Endothelial cell of umbilical vein (primary cell): ENCODE results near the gene MAP3K4. TPM values are rescaled to one million over a fixed set of nuclear protein-coding genes. Genes with fewer than 3 reads are reported as not detected.

Source experiments
- BruUV-seq: library from RNA; stranded (reverse); fragments of 400-500 nt; replicated peaks from 2 replicates; lab custom pipeline; 2021; lab: Mats Ljungman, UMichigan
- CTCF ChIA-PET: fragments of 300-600, 350-600 bp; sonication (Branson Sonifier 250); formaldehyde crosslinking; loops from one replicate; lab custom pipeline; 2021; ENCODE audit warnings: antibody characterized with exemption, inconsistent platforms; lab: Charles Lee
- POLR2A ChIA-PET: fragments of 300-600, 350-600 bp; sonication (Branson Sonifier 250); formaldehyde crosslinking; loops from one replicate; lab custom pipeline; 2021; ENCODE audit warnings: antibody characterized with exemption, inconsistent platforms; lab: Charles Lee
- DNase-seq: peaks from one replicate; pipeline ENCODE4 v3.0.0-alpha.2; 2011; ENCODE audit warnings: low read depth, low spot score
- FAIRE-seq: peaks from 2 replicates; lab custom pipeline; 2011; peaks lifted over from hg19 to GRCh38; lab: Jason Lieb, UNC
- H2AFZ ChIP-seq: 2 replicates; pipeline ENCODE4 v1.6.0; 2012; ENCODE audit warnings: low read depth, low read length, control low read depth, inconsistent platforms
- H3K27ac ChIP-seq: 2 replicates; pipeline ENCODE4 v1.5.1; 2011; ENCODE audit warnings: low read depth, mild to moderate bottlenecking, control low read depth, low read length, moderate library complexity; ENCODE audit not compliant: insufficient read depth
- H3K27me3 ChIP-seq, 2 experiments: 2 replicates each; pipeline versions ENCODE4 v1.6.0 to v1.6.1; 2011; ENCODE audit warnings: low read length in 2 of 2, mixed read lengths in 1 of 2; ENCODE audit not compliant: control insufficient read depth in 2 of 2, insufficient read depth in 2 of 2
- H3K36me3 ChIP-seq, 2 experiments: 2 replicates in 1 of 2; 3 replicates in 1 of 2; pipeline ENCODE4 v1.5.1; 2011; ENCODE audit warnings: low read length in 2 of 2, mild to moderate bottlenecking in 1 of 2, moderate library complexity in 1 of 2; ENCODE audit not compliant: control insufficient read depth in 2 of 2, insufficient read depth in 2 of 2; ENCODE audit errors: extremely low read depth in 1 of 2
- H3K4me1 ChIP-seq: 3 replicates; pipeline ENCODE4 v1.5.1; 2011; ENCODE audit warnings: mild to moderate bottlenecking, low read length; ENCODE audit not compliant: control insufficient read depth, insufficient read depth; ENCODE audit errors: extremely low read depth
- H3K4me2 ChIP-seq: 2 replicates; pipeline ENCODE4 v1.6.1; 2011; ENCODE audit warnings: low read length, control low read depth, mixed read lengths; ENCODE audit not compliant: insufficient read depth
- H3K4me3 ChIP-seq, 3 experiments: fragments of 200-600 bp in 1 of 3; sonication (generic), shearing (Covaris generic) in 1 of 3; replicated peaks in 1 of 3; 2 replicates each; pipeline ENCODE4 v1.5.1; 2011 to 2016; ENCODE audit warnings: control low read depth in 3 of 3, low read length in 3 of 3, mild to moderate bottlenecking in 2 of 3, inconsistent platforms in 1 of 3, low read depth in 1 of 3, moderate library complexity in 1 of 3; ENCODE audit not compliant: insufficient read depth in 1 of 3
- H3K79me2 ChIP-seq: 2 replicates; pipeline ENCODE4 v1.6.0; 2012; ENCODE audit warnings: low read length, inconsistent platforms; ENCODE audit not compliant: control insufficient read depth, insufficient read depth
- H3K9ac ChIP-seq: replicated peaks from 2 replicates; pipeline ENCODE3; 2011; ENCODE audit warnings: low read length, control low read depth; ENCODE audit not compliant: insufficient read depth; ENCODE audit errors: extremely low read depth
- H3K9me1 ChIP-seq: replicated peaks from 3 replicates; pipeline ENCODE4 v1.6.0; 2011; ENCODE audit warnings: mild to moderate bottlenecking, low read length; ENCODE audit not compliant: control insufficient read depth, insufficient read depth; ENCODE audit errors: extremely low read depth
- H3K9me3 ChIP-seq: replicated peaks from 2 replicates; pipeline ENCODE4 v1.5.1; 2012; ENCODE audit warnings: low read length, inconsistent platforms; ENCODE audit not compliant: control insufficient read depth, insufficient read depth
- H4K20me1 ChIP-seq: replicated peaks from 2 replicates; pipeline ENCODE3; 2011; ENCODE audit warnings: mild to moderate bottlenecking, low read length; ENCODE audit not compliant: control insufficient read depth, insufficient read depth; ENCODE audit errors: extremely low read depth
- EZH2 ChIP-seq: IDR thresholded peaks from 2 replicates; pipeline ENCODE4 v1.6.1; 2012; ENCODE audit warnings: borderline replicate concordance, low read depth, mild to moderate bottlenecking, moderate library complexity, low read length, inconsistent platforms; ENCODE audit not compliant: severe bottlenecking
- FOS ChIP-seq: IDR thresholded peaks from 2 replicates; pipeline ENCODE4 v1.6.1; 2011; ENCODE audit warnings: mild to moderate bottlenecking, low read length, moderate library complexity, borderline replicate concordance; ENCODE audit not compliant: insufficient read depth
- GATA2 ChIP-seq: IDR thresholded peaks from 2 replicates; pipeline ENCODE4 v1.7.0; 2011; ENCODE audit warnings: low read depth, mild to moderate bottlenecking, moderate library complexity, mixed read lengths, low read length; ENCODE audit not compliant: insufficient read length, insufficient read depth
- JUN ChIP-seq: IDR thresholded peaks from 2 replicates; pipeline ENCODE4 v1.6.1; 2011; ENCODE audit warnings: borderline replicate concordance, low read depth; ENCODE audit not compliant: insufficient read length, insufficient read depth
- MYC ChIP-seq: IDR thresholded peaks from one replicate; pipeline ENCODE4 v1.6.1; 2011; ENCODE audit warnings: mild to moderate bottlenecking, low read depth, low read length
- POLR2A ChIP-seq: IDR thresholded peaks from 2 replicates; pipeline ENCODE4 v1.6.1; 2012; ENCODE audit warnings: low read depth, mild to moderate bottlenecking, control low read depth, low read length
- POLR2AphosphoS5 ChIP-seq: IDR thresholded peaks from 2 replicates; pipeline ENCODE4 v1.6.1; 2012; ENCODE audit warnings: low read depth, mild to moderate bottlenecking, control low read depth, low read length, moderate library complexity; ENCODE audit not compliant: insufficient read depth
- dilution Hi-C: fragments of 300-500 bp; cut with MboI; formaldehyde crosslinking; loops from one replicate; pipeline ENCODE4 v1.15.0; 2019; ENCODE audit warnings: low sequenced_read_pairs; ENCODE audit not compliant: extremely low pct_ligation_motif_present
- intact Hi-C: fragments of 100-400 bp; cut with micrococcal nuclease; formaldehyde crosslinking; loops from one replicate; pipeline ENCODE4 v1.10.0; 2022
- polyA plus RNA-seq, 4 experiments: library from polyadenylated mRNA; depleted of rRNA in 3 of 4; stranded (reverse) in 3 of 4; unstranded in 1 of 4; fragments of >200 nt; gene quantifications; 2 replicates each; pipeline versions ENCODE4 v1.2.1 to v1.2.3, GENCODE V29; 2011 to 2012; ENCODE audit warnings: missing spikeins in 1 of 4
- total RNA-seq: library from RNA; stranded (reverse); gene quantifications from 2 replicates; pipeline ENCODE4 v1.2.3, GENCODE V29; 2021
- TF ChIP-seq, protein P1 (sequence below): IDR thresholded peaks from 2 replicates; pipeline ENCODE4 v1.6.1; 2011; ENCODE audit not compliant: insufficient read depth, insufficient read length
- TF ChIP-seq, protein P2 (sequence below), 2 donors: IDR thresholded peaks; 1 replicate in 1 of 2; 2 replicates in 1 of 2; pipeline ENCODE4 v1.5.1; 2011; ENCODE audit warnings: low read length in 2 of 2, mild to moderate bottlenecking in 2 of 2, moderate library complexity in 2 of 2, control low read depth in 1 of 2, inconsistent platforms in 1 of 2, low read depth in 1 of 2; ENCODE audit not compliant: insufficient read depth in 1 of 2; ENCODE audit errors: extremely low read depth in 1 of 2

The MAP3K4 gene
- total and polyA plus RNA-seq, 2 donors (not counting 3 experiments of a cell fraction or from before 2014, with no cell fraction given): 10.8 to 42.3 TPM

DNA sequence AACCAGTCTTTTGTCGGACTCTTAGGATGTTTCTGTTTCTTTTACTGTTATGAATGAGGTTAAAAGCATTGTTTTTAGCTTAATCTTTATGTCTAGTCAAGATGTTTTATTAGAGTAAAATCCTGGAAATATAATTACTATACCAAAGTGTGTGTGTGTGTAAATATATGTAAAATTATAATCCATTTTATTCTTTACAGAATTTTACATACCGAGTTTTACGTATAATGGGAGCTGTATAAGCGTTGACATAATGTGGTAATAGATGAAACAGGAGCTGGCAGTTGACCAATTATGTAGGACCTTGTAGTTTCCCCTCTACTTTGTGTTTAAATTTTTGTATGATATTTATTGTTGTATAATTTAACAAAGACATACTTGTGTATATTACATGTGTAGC is 16.7 kb downstream of the MAP3K4 start:
- Histone ChIP-seq H3K27ac (no peak overlapping the region), H3K9me3 (no peaks in the 10 kb centered on the region), H3K9me1 (no peaks in the 10 kb centered on the region), H3K9ac (no peak overlapping the region), H3K79me2 (peaks cover 52% of the 10 kb centered on the region), H2AFZ (no peak overlapping the region), H3K36me3 (no peaks in the 10 kb centered on the region), H3K4me2 (no peak overlapping the region), H3K4me3 (no peak overlapping the region), H4K20me1 (peaks cover 3% of the 10 kb centered on the region), H3K4me1 (peaks cover 8% of the 10 kb centered on the region), H3K27me3 (no peaks in the 10 kb centered on the region)
- dilution Hi-C loops (no loop called here), intact Hi-C loops (no loop called here)
- TF ChIP-seq POLR2AphosphoS5: no peak
- TF ChIP-seq, protein P1, sequence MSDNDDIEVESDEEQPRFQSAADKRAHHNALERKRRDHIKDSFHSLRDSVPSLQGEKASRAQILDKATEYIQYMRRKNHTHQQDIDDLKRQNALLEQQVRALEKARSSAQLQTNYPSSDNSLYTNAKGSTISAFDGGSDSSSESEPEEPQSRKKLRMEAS: no peak
- TF ChIP-seq, protein P2, sequence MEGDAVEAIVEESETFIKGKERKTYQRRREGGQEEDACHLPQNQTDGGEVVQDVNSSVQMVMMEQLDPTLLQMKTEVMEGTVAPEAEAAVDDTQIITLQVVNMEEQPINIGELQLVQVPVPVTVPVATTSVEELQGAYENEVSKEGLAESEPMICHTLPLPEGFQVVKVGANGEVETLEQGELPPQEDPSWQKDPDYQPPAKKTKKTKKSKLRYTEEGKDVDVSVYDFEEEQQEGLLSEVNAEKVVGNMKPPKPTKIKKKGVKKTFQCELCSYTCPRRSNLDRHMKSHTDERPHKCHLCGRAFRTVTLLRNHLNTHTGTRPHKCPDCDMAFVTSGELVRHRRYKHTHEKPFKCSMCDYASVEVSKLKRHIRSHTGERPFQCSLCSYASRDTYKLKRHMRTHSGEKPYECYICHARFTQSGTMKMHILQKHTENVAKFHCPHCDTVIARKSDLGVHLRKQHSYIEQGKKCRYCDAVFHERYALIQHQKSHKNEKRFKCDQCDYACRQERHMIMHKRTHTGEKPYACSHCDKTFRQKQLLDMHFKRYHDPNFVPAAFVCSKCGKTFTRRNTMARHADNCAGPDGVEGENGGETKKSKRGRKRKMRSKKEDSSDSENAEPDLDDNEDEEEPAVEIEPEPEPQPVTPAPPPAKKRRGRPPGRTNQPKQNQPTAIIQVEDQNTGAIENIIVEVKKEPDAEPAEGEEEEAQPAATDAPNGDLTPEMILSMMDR (IDR thresholded peaks at IDR 0.05; ENCODE audit: extremely low read depth in 1 of 2, insufficient read depth in 1 of 2, low read depth in 1 of 2, low read length in 2 of 2): no peak
- TF ChIP-seq MYC: no peak
- no peak for TF ChIP-seq EZH2
- no peak for TF ChIP-seq GATA2
- no peak for TF ChIP-seq POLR2A
- no peak for TF ChIP-seq FOS
- no peak for TF ChIP-seq JUN
- DNase-seq: no peak
- POLR2A ChIA-PET: no interaction called here
- CTCF ChIA-PET: interaction anchor here (1.1 to 2.4 kb wide), 2 partner anchors 10 to 16 kb away, joined by 5 to 9 read pairs; no protein-coding TSS in a partner anchor
- no TSS peak for BruUV-seq
- FAIRE-seq: no peak
